HG03565 (cell line): ENCODE data around the gene MAP3K12.
"Not testable (repeated sequence)": the region's sequence is repeated elsewhere in the genome, so short reads cannot be mapped to it uniquely, and the experiment has no call there.

Experiments
- ATAC-seq: cut with Tn5 transposase; IDR thresholded peaks from one replicate; pipeline ENCODE4 v1.9.1; 2021; ENCODE audit warnings: mild to moderate bottlenecking, moderate library complexity; ENCODE audit not compliant: unreplicated experiment

The MAP3K12 gene

GRCh38 chr12:53499266-53500141 is at the start of gene MAP3K12:
Gene MAP3K12 (minus strand): TSS chr12:53499458. CDS start chr12:53487391, 12,067 bp downstream.
- no peak for ATAC-seq

- not testable (repeated sequence) for ATAC-seq
Observed at GRCh38 chr12:53548354-53548753, 49.1 kb upstream of the MAP3K12 start.

GRCh38 chr12:53543539-53543938 is 44.3 kb upstream of the MAP3K12 start:
- peak; percentile 75 for ATAC-seq

- no peak for ATAC-seq
Observed at GRCh38 chr12:53539526-53539925, 40.3 kb upstream of the MAP3K12 start.

GRCh38 chr12:53538209-53538689 is 39.0 kb upstream of the MAP3K12 start:
- no peak for ATAC-seq

- ATAC-seq = no peak
Observed at GRCh38 chr12:53536962-53537361, 37.7 kb upstream of the MAP3K12 start.

GRCh38 chr12:53533471-53533870 is 34.2 kb upstream of the MAP3K12 start:
- no peak for ATAC-seq

GRCh38 chr12:53532524-53533445 is 33.5 kb upstream of the MAP3K12 start:
- no peak for ATAC-seq

GRCh38 chr12:53532021-53532420 is 32.8 kb upstream of the MAP3K12 start:
- ATAC-seq = no peak

- ATAC-seq = no peak
Observed at GRCh38 chr12:53530920-53531319, 31.7 kb upstream of the MAP3K12 start.

GRCh38 chr12:53530061-53530460 is 30.8 kb upstream of the MAP3K12 start:
- ATAC-seq = no peak

- ATAC-seq = no peak
Observed at GRCh38 chr12:53524476-53524875, 25.2 kb upstream of the MAP3K12 start.

GRCh38 chr12:53523131-53523530 is 23.9 kb upstream of the MAP3K12 start:
- ATAC-seq = no peak

- ATAC-seq = no peak
Observed at GRCh38 chr12:53518381-53518780, 19.1 kb upstream of the MAP3K12 start.

- ATAC-seq = no peak
Observed at GRCh38 chr12:53516758-53517455, 17.6 kb upstream of the MAP3K12 start.

GRCh38 chr12:53515291-53515680 is 16.0 kb upstream of the MAP3K12 start:
- ATAC-seq = no peak

- ATAC-seq = no peak
Observed at GRCh38 chr12:53514628-53515290, 15.5 kb upstream of the MAP3K12 start.

- no peak for ATAC-seq
Observed at GRCh38 chr12:53513712-53514410, 14.6 kb upstream of the MAP3K12 start.

GRCh38 chr12:53510181-53510812 is 11.0 kb upstream of the MAP3K12 start:
- no peak for ATAC-seq
